ENCODE results near the gene ZNF440.

Gene ZNF440

DNA sequence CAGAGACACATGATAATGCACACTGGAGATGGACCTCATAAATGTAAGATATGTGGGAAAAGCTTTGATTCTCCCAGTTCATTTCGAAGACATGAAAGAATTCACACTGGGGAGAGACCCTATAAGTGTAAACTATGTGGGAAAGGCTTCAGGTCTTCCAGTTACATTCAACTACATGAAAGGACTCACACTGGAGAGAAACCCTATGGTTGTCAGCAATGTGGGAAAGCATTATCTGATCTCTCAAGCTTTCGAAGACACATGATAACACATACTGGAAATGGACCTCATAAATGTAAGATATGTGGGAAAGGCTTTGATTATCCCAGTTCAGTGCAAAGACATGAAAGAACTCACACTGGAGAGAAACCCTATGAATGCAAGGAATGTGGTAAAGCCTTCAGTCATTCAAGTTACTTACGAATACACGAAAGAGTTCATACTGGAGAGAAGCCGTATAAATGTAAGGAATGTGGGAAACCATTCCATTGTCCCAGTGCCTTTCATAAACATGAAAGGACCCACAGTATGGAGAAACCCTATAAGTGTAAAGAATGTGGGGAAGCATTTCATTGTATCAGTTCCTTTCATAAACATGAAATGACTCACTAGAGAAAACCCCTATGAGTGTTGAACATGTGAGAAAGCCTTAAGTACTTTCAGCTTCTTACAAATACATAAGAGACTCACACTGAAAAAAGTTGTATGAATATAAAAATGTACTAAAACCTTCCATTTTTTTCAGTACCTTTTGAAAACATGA is 32.6 kb upstream of the ZNF440 start:
- H3K4me3 ChIP-seq (ENCODE audit: low read length), result no peak overlapping the region
- no peak for DNase-seq (ENCODE audit: low read depth)
- TF ChIP-seq, protein P1, sequence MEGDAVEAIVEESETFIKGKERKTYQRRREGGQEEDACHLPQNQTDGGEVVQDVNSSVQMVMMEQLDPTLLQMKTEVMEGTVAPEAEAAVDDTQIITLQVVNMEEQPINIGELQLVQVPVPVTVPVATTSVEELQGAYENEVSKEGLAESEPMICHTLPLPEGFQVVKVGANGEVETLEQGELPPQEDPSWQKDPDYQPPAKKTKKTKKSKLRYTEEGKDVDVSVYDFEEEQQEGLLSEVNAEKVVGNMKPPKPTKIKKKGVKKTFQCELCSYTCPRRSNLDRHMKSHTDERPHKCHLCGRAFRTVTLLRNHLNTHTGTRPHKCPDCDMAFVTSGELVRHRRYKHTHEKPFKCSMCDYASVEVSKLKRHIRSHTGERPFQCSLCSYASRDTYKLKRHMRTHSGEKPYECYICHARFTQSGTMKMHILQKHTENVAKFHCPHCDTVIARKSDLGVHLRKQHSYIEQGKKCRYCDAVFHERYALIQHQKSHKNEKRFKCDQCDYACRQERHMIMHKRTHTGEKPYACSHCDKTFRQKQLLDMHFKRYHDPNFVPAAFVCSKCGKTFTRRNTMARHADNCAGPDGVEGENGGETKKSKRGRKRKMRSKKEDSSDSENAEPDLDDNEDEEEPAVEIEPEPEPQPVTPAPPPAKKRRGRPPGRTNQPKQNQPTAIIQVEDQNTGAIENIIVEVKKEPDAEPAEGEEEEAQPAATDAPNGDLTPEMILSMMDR (conservative IDR thresholded peaks at IDR 0.05; ENCODE audit: low read length), result no peak

DNA sequence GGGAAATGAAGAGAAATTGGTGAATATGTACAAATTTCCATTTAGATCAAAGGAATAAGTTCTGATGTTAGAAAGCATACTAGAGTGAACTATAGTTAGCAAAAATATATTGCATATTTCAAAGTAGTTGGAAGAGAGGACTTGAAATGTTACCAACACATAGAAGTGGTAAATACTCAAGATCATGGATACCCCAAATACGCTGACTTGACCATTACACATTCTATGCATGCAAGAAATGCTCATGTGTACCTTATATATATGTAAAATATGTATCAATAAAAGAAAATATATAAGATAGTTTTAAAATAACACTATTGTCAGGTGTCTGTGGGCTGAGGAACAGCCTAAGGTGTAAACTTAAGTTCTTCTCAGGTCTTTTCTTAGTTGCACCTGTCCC is 30.3 kb upstream of the ZNF440 start:
- no peak for DNase-seq (ENCODE audit: low read depth)
- TF ChIP-seq, protein P1 (conservative IDR thresholded peaks at IDR 0.05; ENCODE audit: low read length), result no peak
- H3K4me3 ChIP-seq (ENCODE audit: low read length), result no peak overlapping the region

GRCh38 chr19:11784356-11784755 is 29.7 kb upstream of the ZNF440 start:
- TF ChIP-seq, protein P1 (conservative IDR thresholded peaks at IDR 0.05; ENCODE audit: low read length), result no peak
- no peak overlapping the region for H3K4me3 ChIP-seq (ENCODE audit: low read length)
- DNase-seq (ENCODE audit: low read depth), result no peak

DNA sequence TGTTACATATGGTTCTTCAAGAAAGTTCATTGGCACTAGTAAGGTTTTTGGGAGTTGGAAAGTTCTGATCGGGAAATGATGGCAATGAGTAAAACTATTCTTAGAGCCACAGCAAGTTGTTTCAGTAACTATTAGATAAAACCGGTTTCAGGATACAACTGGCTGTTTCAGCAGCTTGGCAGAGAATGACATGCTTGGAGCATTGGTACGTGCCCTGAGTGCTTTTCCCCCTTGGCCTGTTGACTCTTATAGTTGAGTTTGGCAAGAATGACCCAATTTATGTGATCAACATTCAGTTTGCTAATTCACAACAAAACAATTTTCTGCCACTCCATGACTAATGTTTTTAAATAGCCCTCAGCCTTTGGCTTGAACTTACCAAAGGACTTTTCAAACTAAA is 26.5 kb upstream of the ZNF440 start:
- TF ChIP-seq, protein P1 (conservative IDR thresholded peaks at IDR 0.05; ENCODE audit: low read length), result no peak
- no peak for DNase-seq (ENCODE audit: low read depth)

GRCh38 chr19:11792942-11793341 is 21.1 kb upstream of the ZNF440 start:
- no peak overlapping the region for H3K4me3 ChIP-seq (ENCODE audit: low read length)
- DNase-seq (ENCODE audit: low read depth), result no peak
- TF ChIP-seq, protein P1 (conservative IDR thresholded peaks at IDR 0.05; ENCODE audit: low read length), result no peak

More for the DNA sequence above, 26.5 kb upstream of the ZNF440 start:
- no peak overlapping the region for H3K4me3 ChIP-seq (ENCODE audit: low read length)

DNA sequence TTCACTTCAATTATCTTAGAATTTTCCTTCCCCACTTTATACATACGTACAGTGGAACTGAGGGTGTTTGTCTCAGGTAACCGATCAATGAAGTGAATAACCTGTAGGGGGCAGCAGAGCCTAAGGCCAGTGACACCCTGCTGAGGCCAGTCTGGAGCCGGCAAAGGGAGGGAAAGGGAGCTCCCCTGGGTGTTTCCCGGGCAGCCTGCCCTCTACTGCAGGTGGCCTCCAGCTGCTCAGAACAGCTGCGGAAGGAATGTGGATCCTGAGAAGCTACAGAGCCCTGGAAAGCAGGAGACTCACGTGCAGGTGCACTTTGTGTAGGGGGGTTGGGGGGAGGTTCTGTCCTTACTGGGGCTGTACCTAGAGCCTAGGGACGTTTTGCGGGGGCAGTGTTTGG is 16.6 kb upstream of the ZNF440 start:
- TF ChIP-seq, protein P1 (conservative IDR thresholded peaks at IDR 0.05; ENCODE audit: low read length), result peak; percentile 84
- H3K4me3 ChIP-seq (ENCODE audit: low read length), result no peak overlapping the region
- DNase-seq (ENCODE audit: low read depth), result peak; percentile 90
